ENCODE results near the gene NR4A3. TPM values are rescaled to one million over a fixed set of nuclear protein-coding genes. Genes with fewer than 3 reads are reported as not detected.

The NR4A3 gene
- total and polyA plus RNA-seq, 10 of the 15 experiments (the other 5 are each of a cell fraction or from before 2014, with no cell fraction given) = 0.04 to 2.1 (median 0.64) TPM; not detected in 1

DNA sequence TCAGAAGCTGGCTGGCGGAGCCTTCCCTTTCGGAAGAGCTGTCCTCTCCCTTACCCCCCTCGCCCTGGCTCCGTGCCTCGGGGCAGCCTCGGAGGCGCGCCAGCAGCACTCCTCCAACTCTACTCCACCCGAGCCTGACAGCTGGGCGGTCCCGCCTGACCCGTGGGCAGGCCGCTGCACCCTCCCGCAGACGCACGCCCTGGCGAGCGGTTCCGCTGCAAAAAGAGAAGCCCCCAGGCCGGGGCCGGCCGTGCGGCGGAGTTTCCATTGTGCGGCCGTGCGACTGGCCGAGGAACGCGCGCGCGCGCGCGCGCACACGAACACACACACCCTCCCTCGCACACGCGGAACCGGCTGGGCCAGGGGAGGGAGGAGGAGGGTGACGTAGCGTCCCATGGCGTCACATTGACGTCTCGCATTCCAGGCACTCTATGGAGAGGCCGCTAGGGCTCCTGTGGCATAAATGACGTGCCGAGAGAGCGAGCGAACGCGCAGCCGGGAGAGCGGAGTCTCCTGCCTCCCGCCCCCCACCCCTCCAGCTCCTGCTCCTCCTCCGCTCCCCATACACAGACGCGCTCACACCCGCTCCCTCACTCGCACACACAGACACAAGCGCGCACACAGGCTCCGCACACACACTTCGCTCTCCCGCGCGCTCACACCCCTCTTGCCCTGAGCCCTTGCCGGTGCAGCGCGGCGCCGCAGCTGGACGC is at the start of gene NR4A3 (continued):
- TF ChIP-seq EGR1 (IDR thresholded peaks at IDR 0.05; ENCODE audit: borderline replicate concordance in 1 of 2, low read depth in 2 of 2, low read length in 2 of 2) (no peak), RELA (IDR thresholded peaks at IDR 0.05; ENCODE audit: borderline replicate concordance, partially characterized antibody) (no peak), MEF2A (IDR thresholded peaks at IDR 0.05; ENCODE audit: insufficient read depth, low read depth, low read length) (0 out of 2 replicates have a peak, but pooled peaks have one; percentile 5), IRF4 (IDR thresholded peaks at IDR 0.05; ENCODE audit: low read depth, low read length) (peak; percentile 40; the same call in 1 of the 2 replicates), ATF7 (IDR thresholded peaks at IDR 0.05; ENCODE audit: low read depth) (peak; percentile 84), IKZF2 (IDR thresholded peaks at IDR 0.05) (peak; percentile 69 to 75), CHD4 (IDR thresholded peaks at IDR 0.05) (no peak), ZNF622 (IDR thresholded peaks at IDR 0.05) (no peak), MYC (IDR thresholded peaks at IDR 0.05; ENCODE audit: insufficient read depth, insufficient read length, insufficient replicate concordance, low read length, severe bottlenecking) (no peak), BHLHE40 (IDR thresholded peaks at IDR 0.05; ENCODE audit: borderline replicate concordance in 1 of 2, low read depth in 2 of 2, low read length in 1 of 2) (peak; percentile 53 to 77; a peak in 3 of 4 replicates), NR2F1 (conservative IDR thresholded peaks at IDR 0.05) (no peak), EED (IDR thresholded peaks at IDR 0.05; ENCODE audit: low read depth) (no peak), SIN3A (IDR thresholded peaks at IDR 0.05; ENCODE audit: low read depth, low read length) (peak; percentile 23; the same call in 1 of the 2 replicates), FOXM1 (IDR thresholded peaks at IDR 0.05; ENCODE audit: low read depth, low read length) (no peak), RUNX3 (IDR thresholded peaks at IDR 0.05; ENCODE audit: low read length) (no peak), BMI1 (IDR thresholded peaks at IDR 0.05; ENCODE audit: borderline replicate concordance) (no peak), SIX5 (IDR thresholded peaks at IDR 0.05; ENCODE audit: low read depth, low read length, severe bottlenecking) (no peak)
- TF ChIP-seq, protein P1, sequence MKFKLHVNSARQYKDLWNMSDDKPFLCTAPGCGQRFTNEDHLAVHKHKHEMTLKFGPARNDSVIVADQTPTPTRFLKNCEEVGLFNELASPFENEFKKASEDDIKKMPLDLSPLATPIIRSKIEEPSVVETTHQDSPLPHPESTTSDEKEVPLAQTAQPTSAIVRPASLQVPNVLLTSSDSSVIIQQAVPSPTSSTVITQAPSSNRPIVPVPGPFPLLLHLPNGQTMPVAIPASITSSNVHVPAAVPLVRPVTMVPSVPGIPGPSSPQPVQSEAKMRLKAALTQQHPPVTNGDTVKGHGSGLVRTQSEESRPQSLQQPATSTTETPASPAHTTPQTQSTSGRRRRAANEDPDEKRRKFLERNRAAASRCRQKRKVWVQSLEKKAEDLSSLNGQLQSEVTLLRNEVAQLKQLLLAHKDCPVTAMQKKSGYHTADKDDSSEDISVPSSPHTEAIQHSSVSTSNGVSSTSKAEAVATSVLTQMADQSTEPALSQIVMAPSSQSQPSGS (IDR thresholded peaks at IDR 0.05; ENCODE audit: low read length) = no peak
- TF ChIP-seq, protein P2, sequence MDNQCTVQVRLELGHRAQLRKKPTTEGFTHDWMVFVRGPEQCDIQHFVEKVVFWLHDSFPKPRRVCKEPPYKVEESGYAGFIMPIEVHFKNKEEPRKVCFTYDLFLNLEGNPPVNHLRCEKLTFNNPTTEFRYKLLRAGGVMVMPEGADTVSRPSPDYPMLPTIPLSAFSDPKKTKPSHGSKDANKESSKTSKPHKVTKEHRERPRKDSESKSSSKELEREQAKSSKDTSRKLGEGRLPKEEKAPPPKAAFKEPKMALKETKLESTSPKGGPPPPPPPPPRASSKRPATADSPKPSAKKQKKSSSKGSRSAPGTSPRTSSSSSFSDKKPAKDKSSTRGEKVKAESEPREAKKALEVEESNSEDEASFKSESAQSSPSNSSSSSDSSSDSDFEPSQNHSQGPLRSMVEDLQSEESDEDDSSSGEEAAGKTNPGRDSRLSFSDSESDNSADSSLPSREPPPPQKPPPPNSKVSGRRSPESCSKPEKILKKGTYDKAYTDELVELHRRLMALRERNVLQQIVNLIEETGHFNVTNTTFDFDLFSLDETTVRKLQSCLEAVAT (IDR thresholded peaks at IDR 0.05) = peak; percentile 51; the same call in 1 of the 2 replicates
- TF ChIP-seq, protein P3, sequence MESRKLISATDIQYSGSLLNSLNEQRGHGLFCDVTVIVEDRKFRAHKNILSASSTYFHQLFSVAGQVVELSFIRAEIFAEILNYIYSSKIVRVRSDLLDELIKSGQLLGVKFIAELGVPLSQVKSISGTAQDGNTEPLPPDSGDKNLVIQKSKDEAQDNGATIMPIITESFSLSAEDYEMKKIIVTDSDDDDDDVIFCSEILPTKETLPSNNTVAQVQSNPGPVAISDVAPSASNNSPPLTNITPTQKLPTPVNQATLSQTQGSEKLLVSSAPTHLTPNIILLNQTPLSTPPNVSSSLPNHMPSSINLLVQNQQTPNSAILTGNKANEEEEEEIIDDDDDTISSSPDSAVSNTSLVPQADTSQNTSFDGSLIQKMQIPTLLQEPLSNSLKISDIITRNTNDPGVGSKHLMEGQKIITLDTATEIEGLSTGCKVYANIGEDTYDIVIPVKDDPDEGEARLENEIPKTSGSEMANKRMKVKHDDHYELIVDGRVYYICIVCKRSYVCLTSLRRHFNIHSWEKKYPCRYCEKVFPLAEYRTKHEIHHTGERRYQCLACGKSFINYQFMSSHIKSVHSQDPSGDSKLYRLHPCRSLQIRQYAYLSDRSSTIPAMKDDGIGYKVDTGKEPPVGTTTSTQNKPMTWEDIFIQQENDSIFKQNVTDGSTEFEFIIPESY (IDR thresholded peaks at IDR 0.05) = no peak
- TF ChIP-seq, protein P4, sequence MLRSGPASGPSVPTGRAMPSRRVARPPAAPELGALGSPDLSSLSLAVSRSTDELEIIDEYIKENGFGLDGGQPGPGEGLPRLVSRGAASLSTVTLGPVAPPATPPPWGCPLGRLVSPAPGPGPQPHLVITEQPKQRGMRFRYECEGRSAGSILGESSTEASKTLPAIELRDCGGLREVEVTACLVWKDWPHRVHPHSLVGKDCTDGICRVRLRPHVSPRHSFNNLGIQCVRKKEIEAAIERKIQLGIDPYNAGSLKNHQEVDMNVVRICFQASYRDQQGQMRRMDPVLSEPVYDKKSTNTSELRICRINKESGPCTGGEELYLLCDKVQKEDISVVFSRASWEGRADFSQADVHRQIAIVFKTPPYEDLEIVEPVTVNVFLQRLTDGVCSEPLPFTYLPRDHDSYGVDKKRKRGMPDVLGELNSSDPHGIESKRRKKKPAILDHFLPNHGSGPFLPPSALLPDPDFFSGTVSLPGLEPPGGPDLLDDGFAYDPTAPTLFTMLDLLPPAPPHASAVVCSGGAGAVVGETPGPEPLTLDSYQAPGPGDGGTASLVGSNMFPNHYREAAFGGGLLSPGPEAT (IDR thresholded peaks at IDR 0.05; ENCODE audit: low read depth) = 0 out of 2 replicates have a peak, but pooled peaks have one; percentile 24

Data from GM12878 (cell line).